PFSK-1 (cell line): ENCODE data around the gene TMEM272.

ENCODE experiments used
- FOXP2 ChIP-seq: optimal IDR thresholded peaks from 2 replicates; pipeline ENCODE3; 2011; ENCODE audit warnings: borderline replicate concordance, control low read depth, inconsistent platforms; ENCODE audit not compliant: insufficient read depth; ENCODE audit errors: extremely low read length, extremely low read depth
- POLR2AphosphoS5 ChIP-seq: IDR thresholded peaks from 2 replicates; pipeline ENCODE4 v1.6.1; 2012; ENCODE audit warnings: low read depth, mild to moderate bottlenecking, control low read depth, low read length, moderate library complexity
- SIN3A ChIP-seq: IDR thresholded peaks from 2 replicates; pipeline ENCODE4 v1.6.1; 2012; ENCODE audit warnings: mild to moderate bottlenecking, low read length, moderate library complexity, borderline replicate concordance; ENCODE audit not compliant: insufficient read depth
- TAF1 ChIP-seq: IDR thresholded peaks from 2 replicates; pipeline ENCODE4 v1.6.1; 2012; ENCODE audit warnings: low read length, control low read depth, borderline replicate concordance; ENCODE audit not compliant: insufficient read depth
- TF ChIP-seq, protein P1 (sequence below), 2 experiments: IDR thresholded peaks; 2 replicates each; pipeline versions ENCODE4 v1.6.1 to v1.8.0; 2011 to 2012; ENCODE audit warnings: low read depth in 2 of 2, low read length in 2 of 2, control low read depth in 1 of 2, inconsistent platforms in 1 of 2, mild to moderate bottlenecking in 1 of 2, moderate library complexity in 1 of 2; ENCODE audit not compliant: insufficient read depth in 1 of 2

The TMEM272 gene

DNA sequence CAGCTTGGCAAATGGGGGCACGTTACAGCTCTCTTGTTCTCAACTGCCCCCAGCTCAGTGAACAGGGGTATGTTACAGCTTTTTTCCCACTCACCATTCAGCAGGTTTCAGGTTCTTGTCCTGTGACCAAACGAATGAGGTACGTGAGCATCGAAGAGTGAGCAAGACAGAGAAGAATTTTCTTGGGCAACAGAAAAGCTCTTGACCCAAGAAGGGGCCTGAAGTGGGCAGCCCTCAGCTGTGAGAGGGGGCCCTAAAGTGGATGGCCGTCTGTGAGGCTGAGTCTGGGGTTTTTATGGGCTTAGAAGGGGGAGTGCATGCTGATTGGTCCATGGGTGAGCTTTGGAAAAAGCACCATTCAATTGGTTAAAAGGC lies 38.2 kb upstream of the TMEM272 start:
- TF ChIP-seq FOXP2 = no peak
- TF ChIP-seq, protein P1, sequence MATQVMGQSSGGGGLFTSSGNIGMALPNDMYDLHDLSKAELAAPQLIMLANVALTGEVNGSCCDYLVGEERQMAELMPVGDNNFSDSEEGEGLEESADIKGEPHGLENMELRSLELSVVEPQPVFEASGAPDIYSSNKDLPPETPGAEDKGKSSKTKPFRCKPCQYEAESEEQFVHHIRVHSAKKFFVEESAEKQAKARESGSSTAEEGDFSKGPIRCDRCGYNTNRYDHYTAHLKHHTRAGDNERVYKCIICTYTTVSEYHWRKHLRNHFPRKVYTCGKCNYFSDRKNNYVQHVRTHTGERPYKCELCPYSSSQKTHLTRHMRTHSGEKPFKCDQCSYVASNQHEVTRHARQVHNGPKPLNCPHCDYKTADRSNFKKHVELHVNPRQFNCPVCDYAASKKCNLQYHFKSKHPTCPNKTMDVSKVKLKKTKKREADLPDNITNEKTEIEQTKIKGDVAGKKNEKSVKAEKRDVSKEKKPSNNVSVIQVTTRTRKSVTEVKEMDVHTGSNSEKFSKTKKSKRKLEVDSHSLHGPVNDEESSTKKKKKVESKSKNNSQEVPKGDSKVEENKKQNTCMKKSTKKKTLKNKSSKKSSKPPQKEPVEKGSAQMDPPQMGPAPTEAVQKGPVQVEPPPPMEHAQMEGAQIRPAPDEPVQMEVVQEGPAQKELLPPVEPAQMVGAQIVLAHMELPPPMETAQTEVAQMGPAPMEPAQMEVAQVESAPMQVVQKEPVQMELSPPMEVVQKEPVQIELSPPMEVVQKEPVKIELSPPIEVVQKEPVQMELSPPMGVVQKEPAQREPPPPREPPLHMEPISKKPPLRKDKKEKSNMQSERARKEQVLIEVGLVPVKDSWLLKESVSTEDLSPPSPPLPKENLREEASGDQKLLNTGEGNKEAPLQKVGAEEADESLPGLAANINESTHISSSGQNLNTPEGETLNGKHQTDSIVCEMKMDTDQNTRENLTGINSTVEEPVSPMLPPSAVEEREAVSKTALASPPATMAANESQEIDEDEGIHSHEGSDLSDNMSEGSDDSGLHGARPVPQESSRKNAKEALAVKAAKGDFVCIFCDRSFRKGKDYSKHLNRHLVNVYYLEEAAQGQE (IDR thresholded peaks at IDR 0.05; ENCODE audit: insufficient read depth in 1 of 2, low read depth in 2 of 2, low read length in 2 of 2) = no peak
- no peak for TF ChIP-seq TAF1
- no peak for TF ChIP-seq POLR2AphosphoS5
- no peak for TF ChIP-seq SIN3A

DNA sequence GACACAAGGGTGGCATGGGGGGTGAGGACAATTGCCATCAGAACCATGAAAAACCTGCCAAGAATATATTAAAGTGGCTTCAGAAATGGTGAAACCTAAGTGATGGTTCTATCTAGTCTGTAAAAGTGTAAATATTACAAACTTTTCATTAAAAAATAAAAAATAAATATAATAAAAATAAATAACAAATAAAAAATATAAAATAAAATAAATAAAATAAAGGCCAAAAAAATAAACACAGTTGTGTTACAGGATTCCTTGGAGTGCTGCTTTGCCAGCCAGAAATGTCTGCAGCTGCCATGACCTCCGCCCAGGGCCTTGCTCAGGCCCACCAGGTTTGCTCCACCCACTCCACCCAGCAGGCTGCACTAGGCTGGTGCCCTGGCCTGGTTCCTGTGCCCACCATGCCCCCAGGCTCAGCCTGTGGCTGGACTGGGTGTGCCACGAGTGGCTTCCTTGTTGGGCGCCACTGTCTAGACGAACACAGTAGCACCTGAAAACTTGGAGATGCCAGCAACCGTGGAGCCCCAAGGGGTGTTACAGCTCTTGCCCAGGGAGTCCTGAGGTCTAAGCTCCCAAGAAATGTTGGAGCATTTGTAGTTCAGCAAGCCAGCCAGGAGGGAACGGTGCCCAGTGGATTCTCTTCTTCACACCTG lies 37.7 kb upstream of the TMEM272 start:
- no peak for TF ChIP-seq SIN3A
- no peak for TF ChIP-seq FOXP2
- TF ChIP-seq, protein P1 (IDR thresholded peaks at IDR 0.05; ENCODE audit: insufficient read depth in 1 of 2, low read depth in 2 of 2, low read length in 2 of 2) = no peak
- no peak for TF ChIP-seq TAF1
- no peak for TF ChIP-seq POLR2AphosphoS5

DNA sequence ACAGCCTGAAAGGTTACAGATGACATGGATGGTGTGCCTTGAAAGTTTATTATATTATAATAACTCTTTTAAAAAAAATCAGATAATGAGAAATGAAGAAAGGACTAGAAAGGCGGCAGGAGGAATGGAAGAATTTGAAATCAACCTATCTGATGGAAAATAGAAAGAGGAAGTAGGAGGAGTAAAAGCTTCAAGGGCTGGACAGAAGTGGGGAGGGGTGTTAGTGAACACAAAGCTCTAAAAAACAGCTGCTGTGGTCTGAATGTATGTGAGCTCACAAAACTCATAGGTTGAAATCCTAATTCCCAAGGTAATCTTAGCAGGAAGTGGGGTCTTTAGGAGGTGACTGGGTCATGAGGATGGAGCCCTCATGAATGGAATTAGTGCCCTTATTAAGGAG lies 36.3 kb upstream of the TMEM272 start:
- TF ChIP-seq FOXP2 (no peak), TAF1 (no peak), POLR2AphosphoS5 (no peak), SIN3A (no peak)
- TF ChIP-seq, protein P1 (IDR thresholded peaks at IDR 0.05; ENCODE audit: insufficient read depth in 1 of 2, low read depth in 2 of 2, low read length in 2 of 2) = no peak

DNA sequence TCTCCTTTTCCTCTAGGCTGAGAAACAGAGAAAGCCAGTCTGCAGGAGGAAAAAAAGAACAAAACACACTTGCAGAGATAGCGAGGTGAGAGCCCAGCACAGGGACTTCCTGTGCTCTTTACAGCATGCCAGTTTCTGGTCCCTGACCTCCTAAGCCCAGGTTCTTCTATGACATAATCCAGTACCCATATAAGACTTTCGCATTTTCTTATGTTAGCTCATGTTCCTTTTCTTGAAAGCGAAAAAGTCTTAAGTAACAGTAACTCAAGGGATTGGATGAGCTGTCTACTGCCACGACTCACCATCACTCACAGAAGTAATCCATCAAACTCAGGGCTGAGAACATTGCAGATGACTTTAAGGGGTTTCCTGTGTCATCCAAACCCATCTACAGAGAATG lies 34.2 kb upstream of the TMEM272 start:
- no peak for TF ChIP-seq FOXP2
- TF ChIP-seq, protein P1 (IDR thresholded peaks at IDR 0.05; ENCODE audit: insufficient read depth in 1 of 2, low read depth in 2 of 2, low read length in 2 of 2) = no peak
- no peak for TF ChIP-seq TAF1
- TF ChIP-seq POLR2AphosphoS5 = no peak
- no peak for TF ChIP-seq SIN3A

DNA sequence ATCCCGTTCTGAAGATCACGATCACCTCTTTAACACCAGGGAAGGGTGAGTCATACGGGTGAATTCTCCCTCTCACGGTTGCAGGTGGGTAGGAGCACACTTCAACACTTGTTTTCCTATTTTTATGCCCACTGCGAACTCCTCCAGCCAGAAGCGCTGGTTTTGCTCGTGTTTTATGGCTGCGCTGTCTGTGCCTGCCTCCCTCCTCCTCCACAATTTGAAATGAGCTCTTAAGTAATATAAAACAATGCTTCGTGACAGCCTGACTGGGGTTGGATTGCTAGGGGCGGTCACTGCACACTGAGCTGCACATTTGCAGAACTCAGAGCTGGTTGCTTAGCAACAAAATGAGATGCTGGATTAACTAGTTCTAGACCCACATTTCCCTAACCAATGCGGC lies 29.7 kb upstream of the TMEM272 start:
- no peak for TF ChIP-seq POLR2AphosphoS5
- no peak for TF ChIP-seq SIN3A
- TF ChIP-seq TAF1 = no peak
- no peak for TF ChIP-seq FOXP2
- TF ChIP-seq, protein P1 (IDR thresholded peaks at IDR 0.05; ENCODE audit: insufficient read depth in 1 of 2, low read depth in 2 of 2, low read length in 2 of 2) = no peak
